Gastrocnemius medialis (tissue), 4 donors: ENCODE results near the gene PDGFC.

Source experiments
- CTCF ChIP-seq, 5 experiments: fragments of 450-650 bp in 3 of 5; fragments of 200-600 bp in 2 of 5; sonication (generic) in 2 of 5; IDR thresholded peaks in 4 of 5; conservative IDR thresholded peaks in 1 of 5; 1 replicate in 4 of 5; 2 replicates in 1 of 5; pipeline ENCODE4 v1.5.1; 2016 to 2019; ENCODE audit warnings: antibody characterized with exemption in 5 of 5, mild to moderate bottlenecking in 3 of 5, moderate library complexity in 3 of 5
- POLR2A ChIP-seq, 2 donors: fragments of 450-650 bp; IDR thresholded peaks; one replicate each; pipeline ENCODE4 v1.6.1; 2017; ENCODE audit warnings: antibody characterized with exemption in 2 of 2, mild to moderate bottlenecking in 2 of 2, moderate library complexity in 2 of 2

DNA sequence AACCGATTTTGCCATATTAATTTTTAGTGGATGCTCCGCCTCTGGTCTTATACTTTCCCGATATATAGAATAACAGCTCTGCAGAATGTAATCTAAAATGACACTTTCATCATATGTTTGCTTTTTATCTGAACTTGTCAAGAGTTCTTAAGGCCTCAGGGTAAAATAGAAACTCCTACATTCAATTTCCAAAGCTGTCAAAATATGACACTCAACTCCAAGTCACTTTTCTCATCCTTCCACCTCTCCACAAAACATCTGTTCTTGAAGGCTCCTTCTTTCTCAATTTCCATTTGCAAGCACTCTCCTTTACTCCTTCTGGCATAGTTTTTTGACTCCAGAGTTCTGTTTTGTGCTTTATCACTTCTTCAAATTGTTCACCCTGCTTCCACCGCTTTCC, 242.2 kb downstream of the PDGFC start:
- TF ChIP-seq CTCF (IDR thresholded peaks at IDR 0.05 in 4 of 5, conservative IDR thresholded peaks at IDR 0.05 in 1 of 5) (no peak), POLR2A (IDR thresholded peaks at IDR 0.05) (no peak)
